ENCODE data around the gene TRIM67. TPM values are rescaled to one million over a fixed set of nuclear protein-coding genes. Genes with fewer than 3 reads are reported as not detected.

The TRIM67 gene
- total and polyA plus RNA-seq, 9 of the 15 experiments (the other 6 are each of a cell fraction or from before 2014, with no cell fraction given) = 0.04 to 0.60 (median 0.31) TPM

DNA sequence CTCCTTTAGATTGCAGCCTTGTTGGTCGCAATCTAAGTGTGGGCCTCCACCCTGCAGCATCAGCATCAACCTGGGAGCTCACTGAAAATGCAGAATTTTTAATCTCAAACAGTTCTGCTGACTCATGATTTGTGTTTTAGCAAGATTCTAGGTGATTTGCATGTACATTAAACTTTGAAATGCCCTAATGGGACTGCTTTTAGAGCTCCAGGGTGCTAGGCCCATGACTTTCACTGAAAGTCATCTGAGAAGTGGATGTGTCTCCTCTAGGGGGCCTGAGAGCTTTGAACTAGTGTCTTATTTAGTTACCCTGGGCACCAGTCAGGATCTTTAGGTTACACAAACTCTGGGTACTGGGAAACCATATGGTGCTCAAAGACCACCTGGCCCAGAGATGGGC, 9.0 kb downstream of the TRIM67 start (continued):
- TF ChIP-seq, protein P1, sequence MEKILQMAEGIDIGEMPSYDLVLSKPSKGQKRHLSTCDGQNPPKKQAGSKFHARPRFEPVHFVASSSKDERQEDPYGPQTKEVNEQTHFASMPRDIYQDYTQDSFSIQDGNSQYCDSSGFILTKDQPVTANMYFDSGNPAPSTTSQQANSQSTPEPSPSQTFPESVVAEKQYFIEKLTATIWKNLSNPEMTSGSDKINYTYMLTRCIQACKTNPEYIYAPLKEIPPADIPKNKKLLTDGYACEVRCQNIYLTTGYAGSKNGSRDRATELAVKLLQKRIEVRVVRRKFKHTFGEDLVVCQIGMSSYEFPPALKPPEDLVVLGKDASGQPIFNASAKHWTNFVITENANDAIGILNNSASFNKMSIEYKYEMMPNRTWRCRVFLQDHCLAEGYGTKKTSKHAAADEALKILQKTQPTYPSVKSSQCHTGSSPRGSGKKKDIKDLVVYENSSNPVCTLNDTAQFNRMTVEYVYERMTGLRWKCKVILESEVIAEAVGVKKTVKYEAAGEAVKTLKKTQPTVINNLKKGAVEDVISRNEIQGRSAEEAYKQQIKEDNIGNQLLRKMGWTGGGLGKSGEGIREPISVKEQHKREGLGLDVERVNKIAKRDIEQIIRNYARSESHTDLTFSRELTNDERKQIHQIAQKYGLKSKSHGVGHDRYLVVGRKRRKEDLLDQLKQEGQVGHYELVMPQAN (IDR thresholded peaks at IDR 0.05; ENCODE audit: borderline replicate concordance) = no peak
- TF ChIP-seq, protein P2, sequence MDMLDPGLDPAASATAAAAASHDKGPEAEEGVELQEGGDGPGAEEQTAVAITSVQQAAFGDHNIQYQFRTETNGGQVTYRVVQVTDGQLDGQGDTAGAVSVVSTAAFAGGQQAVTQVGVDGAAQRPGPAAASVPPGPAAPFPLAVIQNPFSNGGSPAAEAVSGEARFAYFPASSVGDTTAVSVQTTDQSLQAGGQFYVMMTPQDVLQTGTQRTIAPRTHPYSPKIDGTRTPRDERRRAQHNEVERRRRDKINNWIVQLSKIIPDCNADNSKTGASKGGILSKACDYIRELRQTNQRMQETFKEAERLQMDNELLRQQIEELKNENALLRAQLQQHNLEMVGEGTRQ (CRISPR knock-in tag; IDR thresholded peaks at IDR 0.05) = no peak
- TF ChIP-seq NFE2L1 (tag; IDR thresholded peaks at IDR 0.05; ENCODE audit: borderline replicate concordance, low read depth) = peak; percentile 22; the same call in 1 of the 2 replicates
- TF ChIP-seq, protein P3, sequence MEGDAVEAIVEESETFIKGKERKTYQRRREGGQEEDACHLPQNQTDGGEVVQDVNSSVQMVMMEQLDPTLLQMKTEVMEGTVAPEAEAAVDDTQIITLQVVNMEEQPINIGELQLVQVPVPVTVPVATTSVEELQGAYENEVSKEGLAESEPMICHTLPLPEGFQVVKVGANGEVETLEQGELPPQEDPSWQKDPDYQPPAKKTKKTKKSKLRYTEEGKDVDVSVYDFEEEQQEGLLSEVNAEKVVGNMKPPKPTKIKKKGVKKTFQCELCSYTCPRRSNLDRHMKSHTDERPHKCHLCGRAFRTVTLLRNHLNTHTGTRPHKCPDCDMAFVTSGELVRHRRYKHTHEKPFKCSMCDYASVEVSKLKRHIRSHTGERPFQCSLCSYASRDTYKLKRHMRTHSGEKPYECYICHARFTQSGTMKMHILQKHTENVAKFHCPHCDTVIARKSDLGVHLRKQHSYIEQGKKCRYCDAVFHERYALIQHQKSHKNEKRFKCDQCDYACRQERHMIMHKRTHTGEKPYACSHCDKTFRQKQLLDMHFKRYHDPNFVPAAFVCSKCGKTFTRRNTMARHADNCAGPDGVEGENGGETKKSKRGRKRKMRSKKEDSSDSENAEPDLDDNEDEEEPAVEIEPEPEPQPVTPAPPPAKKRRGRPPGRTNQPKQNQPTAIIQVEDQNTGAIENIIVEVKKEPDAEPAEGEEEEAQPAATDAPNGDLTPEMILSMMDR (IDR thresholded peaks at IDR 0.05 in 2 of 3, conservative IDR thresholded peaks at IDR 0.05 in 1 of 3; ENCODE audit: insufficient read depth in 2 of 3, low read depth in 1 of 3, low read length in 3 of 3) = peak in 2 of 3 experiments; percentile 45 to 52; a peak in 4 of 6 replicates
- TF ChIP-seq NELFE (IDR thresholded peaks at IDR 0.05; ENCODE audit: insufficient read depth, insufficient read length) = no peak
- TF ChIP-seq, protein P4, sequence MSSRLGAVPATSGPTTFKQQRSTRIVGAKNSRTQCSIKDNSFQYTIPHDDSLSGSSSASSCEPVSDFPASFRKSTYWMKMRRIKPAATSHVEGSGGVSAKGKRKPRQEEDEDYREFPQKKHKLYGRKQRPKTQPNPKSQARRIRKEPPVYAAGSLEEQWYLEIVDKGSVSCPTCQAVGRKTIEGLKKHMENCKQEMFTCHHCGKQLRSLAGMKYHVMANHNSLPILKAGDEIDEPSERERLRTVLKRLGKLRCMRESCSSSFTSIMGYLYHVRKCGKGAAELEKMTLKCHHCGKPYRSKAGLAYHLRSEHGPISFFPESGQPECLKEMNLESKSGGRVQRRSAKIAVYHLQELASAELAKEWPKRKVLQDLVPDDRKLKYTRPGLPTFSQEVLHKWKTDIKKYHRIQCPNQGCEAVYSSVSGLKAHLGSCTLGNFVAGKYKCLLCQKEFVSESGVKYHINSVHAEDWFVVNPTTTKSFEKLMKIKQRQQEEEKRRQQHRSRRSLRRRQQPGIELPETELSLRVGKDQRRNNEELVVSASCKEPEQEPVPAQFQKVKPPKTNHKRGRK (tag; IDR thresholded peaks at IDR 0.05) = no peak
- no peak for TF ChIP-seq SMARCC2 (IDR thresholded peaks at IDR 0.05; ENCODE audit: low read depth)
- TF ChIP-seq, protein P5, sequence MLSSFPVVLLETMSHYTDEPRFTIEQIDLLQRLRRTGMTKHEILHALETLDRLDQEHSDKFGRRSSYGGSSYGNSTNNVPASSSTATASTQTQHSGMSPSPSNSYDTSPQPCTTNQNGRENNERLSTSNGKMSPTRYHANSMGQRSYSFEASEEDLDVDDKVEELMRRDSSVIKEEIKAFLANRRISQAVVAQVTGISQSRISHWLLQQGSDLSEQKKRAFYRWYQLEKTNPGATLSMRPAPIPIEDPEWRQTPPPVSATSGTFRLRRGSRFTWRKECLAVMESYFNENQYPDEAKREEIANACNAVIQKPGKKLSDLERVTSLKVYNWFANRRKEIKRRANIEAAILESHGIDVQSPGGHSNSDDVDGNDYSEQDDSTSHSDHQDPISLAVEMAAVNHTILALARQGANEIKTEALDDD (IDR thresholded peaks at IDR 0.05) = 0 out of 2 replicates have a peak, but pooled peaks have one; percentile 23
- TF ChIP-seq MTF1 (CRISPR knock-in tag; IDR thresholded peaks at IDR 0.05; ENCODE audit: borderline replicate concordance) = no peak
- peak; percentile 81 for TF ChIP-seq C11orf30 (IDR thresholded peaks at IDR 0.05; ENCODE audit: low read depth)
- TF ChIP-seq, protein P6, sequence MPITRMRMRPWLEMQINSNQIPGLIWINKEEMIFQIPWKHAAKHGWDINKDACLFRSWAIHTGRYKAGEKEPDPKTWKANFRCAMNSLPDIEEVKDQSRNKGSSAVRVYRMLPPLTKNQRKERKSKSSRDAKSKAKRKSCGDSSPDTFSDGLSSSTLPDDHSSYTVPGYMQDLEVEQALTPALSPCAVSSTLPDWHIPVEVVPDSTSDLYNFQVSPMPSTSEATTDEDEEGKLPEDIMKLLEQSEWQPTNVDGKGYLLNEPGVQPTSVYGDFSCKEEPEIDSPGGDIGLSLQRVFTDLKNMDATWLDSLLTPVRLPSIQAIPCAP (CRISPR knock-in tag; IDR thresholded peaks at IDR 0.05; ENCODE audit: borderline replicate concordance) = no peak
- TF ChIP-seq NRF1 (conservative IDR thresholded peaks at IDR 0.05 in 1 of 2, IDR thresholded peaks at IDR 0.05 in 1 of 2) = no peak
- TF ChIP-seq NFIX (CRISPR knock-in tag; IDR thresholded peaks at IDR 0.05; ENCODE audit: low read depth) = no peak
- TF ChIP-seq ZNF316 (IDR thresholded peaks at IDR 0.05) = peak; percentile 92
- TF ChIP-seq RAD21 (CRISPR knock-in tag; conservative IDR thresholded peaks at IDR 0.05 in 1 of 2, IDR thresholded peaks at IDR 0.05 in 1 of 2) = peak; percentile 20 to 45; a peak in 2 of 4 replicates
- peak; percentile 87 for TF ChIP-seq MAFG (tag; conservative IDR thresholded peaks at IDR 0.05)
- TF ChIP-seq EWSR1 (IDR thresholded peaks at IDR 0.05; ENCODE audit: borderline replicate concordance, low read depth, partially characterized antibody) = no peak
- TF ChIP-seq NFE2 (IDR thresholded peaks at IDR 0.05; ENCODE audit: low read depth) = peak; percentile 51
- no peak for TF ChIP-seq MYC (IDR thresholded peaks at IDR 0.05; ENCODE audit: low read depth, low read length)
- TF ChIP-seq MYC (CRISPR knock-in tag; IDR thresholded peaks at IDR 0.05; ENCODE audit: borderline replicate concordance, low read depth) = no peak

Measured in K562 (cell line).